Prostate gland (tissue), 2 donors: ENCODE results near the gene CTSK. TPM values are rescaled to one million over a fixed set of nuclear protein-coding genes. Genes with fewer than 3 reads are reported as not detected.

Experiments used
- DNase-seq: peaks from one replicate; pipeline ENCODE4 v3.0.0-alpha.2; 2019; ENCODE audit warnings: low spot score
- H3K27ac ChIP-seq, 2 donors: fragments of 200-600 bp; sonication (generic); 2 replicates each; pipeline ENCODE4 v1.5.1; 2017 to 2019
- H3K27me3 ChIP-seq: fragments of 200-600 bp; sonication (generic); replicated peaks from 2 replicates; pipeline ENCODE4 v1.5.1; 2019; ENCODE audit not compliant: insufficient read depth
- H3K36me3 ChIP-seq, 2 donors: fragments of 200-600 bp; sonication (generic); 1 replicate in 1 of 2; 2 replicates in 1 of 2; pipeline versions ENCODE4 v1.5.1 to v1.8.1; 2017 to 2019
- H3K4me1 ChIP-seq: fragments of 200-600 bp; sonication (generic); replicated peaks from 2 replicates; pipeline ENCODE4 v1.5.1; 2019
- H3K4me3 ChIP-seq, 2 donors: fragments of 200-600 bp; sonication (generic); 2 replicates each; pipeline ENCODE4 v1.5.1; 2017 to 2019
- H3K9me3 ChIP-seq: fragments of 200-600 bp; sonication (generic); 2 replicates; pipeline ENCODE4 v1.5.1; 2017
- POLR2A ChIP-seq: fragments of 450-650 bp; IDR thresholded peaks from one replicate; pipeline ENCODE4 v1.6.1; 2016; ENCODE audit warnings: antibody characterized with exemption, mild to moderate bottlenecking
- POLR2AphosphoS5 ChIP-seq: sonication (generic); formaldehyde crosslinking; IDR thresholded peaks from one replicate; pipeline ENCODE4 v1.6.1; 2017; ENCODE audit warnings: antibody characterized with exemption
- WGBS: methylation state at CpG from one replicate; pipeline ENCODE4 v1.1.5; 2018; 5-methylcytosine and 5-hydroxymethylcytosine counted together
- intact Hi-C: fragments of 100-400 bp; cut with DNase I; formaldehyde crosslinking; loops from one replicate; pipeline ENCODE4 v1.14.2; 2022
- total RNA-seq, 2 donors: library from RNA; depleted of rRNA; stranded (reverse); fragments of >200 nt; gene quantifications; one replicate each; pipeline ENCODE4 v1.1.0, GENCODE V29; 2016
- TF ChIP-seq, protein P1 (sequence below), 4 experiments: fragments of 200-600 bp in 2 of 4; fragments of 450-650 bp in 2 of 4; sonication (generic) in 2 of 4; IDR thresholded peaks; 1 replicate in 3 of 4; 2 replicates in 1 of 4; pipeline ENCODE4 v1.5.1; 2016 to 2019; ENCODE audit warnings: antibody characterized with exemption in 4 of 4, mild to moderate bottlenecking in 2 of 4, moderate library complexity in 2 of 4

CTSK gene
- total RNA-seq, 2 donors from 2014 or later: 6.6 to 30.4 TPM

DNA sequence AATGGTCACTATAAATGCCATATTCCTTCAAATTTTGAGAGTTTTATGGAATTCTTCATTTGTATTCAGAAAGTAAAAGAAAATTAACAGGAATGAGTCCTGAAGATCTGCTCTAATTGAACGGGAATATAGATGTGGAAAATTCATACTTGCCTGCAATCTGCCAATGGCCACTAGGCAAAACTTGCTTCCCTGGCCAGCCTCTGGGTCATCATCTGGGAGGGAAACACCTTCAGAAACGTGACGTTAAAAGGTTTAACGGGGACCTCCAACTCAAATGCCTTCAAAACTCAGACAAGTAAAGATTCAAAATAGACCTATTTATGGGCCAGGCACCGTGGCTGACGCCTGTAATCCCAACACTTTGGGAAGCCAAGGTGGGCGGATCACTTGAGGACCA lies 21.7 kb upstream of the CTSK start:
- no peak for DNase-seq
- Histone ChIP-seq H3K4me1 (no peaks in the 10 kb centered on the region), H3K9me3 (no peaks in the 10 kb centered on the region), H3K27ac (no peak overlapping the region), H3K4me3 (no peak overlapping the region), H3K27me3 (no peaks in the 10 kb centered on the region), H3K36me3 (peaks cover 0 to 4% of the 10 kb centered on the region in 2 donors)
- WGBS: 79% methylated on average over 7 of the region's 7 CpGs
- TF ChIP-seq POLR2A (no peak), POLR2AphosphoS5 (no peak)
- TF ChIP-seq, protein P1, sequence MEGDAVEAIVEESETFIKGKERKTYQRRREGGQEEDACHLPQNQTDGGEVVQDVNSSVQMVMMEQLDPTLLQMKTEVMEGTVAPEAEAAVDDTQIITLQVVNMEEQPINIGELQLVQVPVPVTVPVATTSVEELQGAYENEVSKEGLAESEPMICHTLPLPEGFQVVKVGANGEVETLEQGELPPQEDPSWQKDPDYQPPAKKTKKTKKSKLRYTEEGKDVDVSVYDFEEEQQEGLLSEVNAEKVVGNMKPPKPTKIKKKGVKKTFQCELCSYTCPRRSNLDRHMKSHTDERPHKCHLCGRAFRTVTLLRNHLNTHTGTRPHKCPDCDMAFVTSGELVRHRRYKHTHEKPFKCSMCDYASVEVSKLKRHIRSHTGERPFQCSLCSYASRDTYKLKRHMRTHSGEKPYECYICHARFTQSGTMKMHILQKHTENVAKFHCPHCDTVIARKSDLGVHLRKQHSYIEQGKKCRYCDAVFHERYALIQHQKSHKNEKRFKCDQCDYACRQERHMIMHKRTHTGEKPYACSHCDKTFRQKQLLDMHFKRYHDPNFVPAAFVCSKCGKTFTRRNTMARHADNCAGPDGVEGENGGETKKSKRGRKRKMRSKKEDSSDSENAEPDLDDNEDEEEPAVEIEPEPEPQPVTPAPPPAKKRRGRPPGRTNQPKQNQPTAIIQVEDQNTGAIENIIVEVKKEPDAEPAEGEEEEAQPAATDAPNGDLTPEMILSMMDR (IDR thresholded peaks at IDR 0.05): no peak
- intact Hi-C loops: no loop called here

DNA sequence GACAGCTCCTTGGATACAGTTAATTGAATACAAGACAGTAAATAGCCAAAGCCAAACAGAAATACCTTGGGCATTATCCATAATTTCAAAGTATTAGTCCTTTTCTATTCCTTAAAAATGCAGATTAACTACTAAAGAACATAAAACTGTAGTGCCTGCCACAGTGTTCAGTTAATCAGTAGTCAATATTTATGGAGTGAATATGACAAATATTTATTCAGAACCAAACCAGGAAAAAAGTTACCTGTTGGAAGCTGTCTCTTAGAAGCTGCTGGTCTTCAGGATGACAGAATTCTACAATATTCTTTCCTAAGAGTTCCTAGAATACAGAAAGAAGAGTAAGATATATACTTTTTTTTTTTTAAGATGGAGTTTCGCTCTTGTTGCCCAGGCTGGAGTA lies 18.2 kb upstream of the CTSK start:
- H3K27me3 ChIP-seq: no peaks in the 10 kb centered on the region
- no peaks in the 10 kb centered on the region for H3K4me1 ChIP-seq
- 96% methylated on average over 1 of the region's 1 CpG for WGBS
- TF ChIP-seq POLR2AphosphoS5: no peak
- TF ChIP-seq, protein P1 (IDR thresholded peaks at IDR 0.05): no peak
- TF ChIP-seq POLR2A: no peak
- no peaks in the 10 kb centered on the region for H3K9me3 ChIP-seq
- H3K4me3 ChIP-seq: no peak overlapping the region
- no peak overlapping the region for H3K27ac ChIP-seq
- peaks cover 4 to 9% of the 10 kb centered on the region in 2 donors for H3K36me3 ChIP-seq
- DNase-seq: no peak
- intact Hi-C loops: no loop called here

DNA sequence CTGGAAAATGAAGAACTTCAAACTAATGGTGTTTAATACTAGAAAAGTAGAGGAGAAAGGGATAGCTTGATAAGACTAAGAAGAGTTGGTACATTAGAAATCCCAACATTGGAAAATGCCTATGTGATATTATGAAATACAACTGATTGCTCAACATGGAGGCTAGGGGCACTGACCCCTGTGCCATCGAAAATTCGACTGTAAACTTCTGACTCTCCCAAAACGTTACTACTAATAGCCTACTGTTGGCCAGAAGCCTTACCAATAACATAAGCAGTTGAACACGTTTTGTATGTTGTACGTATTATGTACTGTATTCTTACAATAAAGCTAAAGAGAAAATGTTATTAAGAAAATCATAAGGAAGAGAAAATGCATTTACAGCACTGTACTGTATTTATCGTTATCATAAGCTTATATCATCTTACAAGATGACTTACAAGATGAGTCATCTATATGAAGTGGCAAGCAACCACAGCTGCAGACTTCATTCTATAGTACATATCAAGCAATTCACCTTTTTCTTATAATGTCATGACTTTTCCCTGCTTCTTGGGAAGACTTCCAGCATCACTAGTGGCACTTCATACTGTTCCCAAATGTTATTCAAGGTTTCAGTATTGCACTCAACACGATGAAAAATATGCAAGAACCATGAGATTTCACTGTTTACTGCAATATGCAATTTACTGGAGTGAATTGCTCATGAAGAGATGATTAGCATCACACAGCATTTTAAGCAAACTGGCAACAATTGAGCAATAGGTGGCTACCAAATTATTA lies 12.9 kb upstream of the CTSK start:
- Histone ChIP-seq H3K27ac (no peak overlapping the region), H3K9me3 (no peaks in the 10 kb centered on the region), H3K4me3 (no peak overlapping the region), H3K27me3 (no peaks in the 10 kb centered on the region), H3K36me3 (peaks cover 0 to 9% of the 10 kb centered on the region in 2 donors), H3K4me1 (no peaks in the 10 kb centered on the region)
- intact Hi-C loops: no loop called here
- 83% methylated on average over 7 of the region's 7 CpGs for WGBS
- TF ChIP-seq, protein P1 (IDR thresholded peaks at IDR 0.05): no peak
- no peak for TF ChIP-seq POLR2AphosphoS5
- TF ChIP-seq POLR2A: no peak
- DNase-seq: no peak

DNA sequence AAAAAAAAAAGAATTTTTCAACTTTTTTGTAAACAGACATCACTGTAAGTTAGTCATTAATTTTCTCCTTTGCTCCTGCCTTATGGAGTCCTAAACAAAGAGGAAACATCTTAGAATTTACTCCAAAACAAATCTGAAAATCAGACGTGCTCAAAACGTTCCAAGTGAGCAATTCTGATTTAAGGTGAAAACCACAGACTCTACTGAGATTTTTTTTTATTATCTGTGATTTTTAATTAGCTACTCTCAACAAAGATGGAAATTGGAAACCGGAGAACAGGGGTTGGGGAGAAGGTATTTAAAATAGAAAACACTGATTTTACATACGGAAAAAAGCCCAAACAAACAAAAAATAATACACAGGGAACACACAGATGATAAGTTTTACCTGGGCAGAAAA lies 7.8 kb upstream of the CTSK start:
- TF ChIP-seq POLR2A: no peak
- TF ChIP-seq POLR2AphosphoS5: no peak
- TF ChIP-seq, protein P1 (IDR thresholded peaks at IDR 0.05): no peak
- intact Hi-C loops: loop anchor here (10.0 kb wide), 1 partner anchor 351 kb away; no protein-coding TSS in a partner anchor
- H3K36me3 ChIP-seq: peaks cover 7% of the 10 kb centered on the region in 2 donors
- no peak overlapping the region for H3K4me3 ChIP-seq
- H3K27ac ChIP-seq: no peak overlapping the region
- no peaks in the 10 kb centered on the region for H3K9me3 ChIP-seq
- WGBS: 91% methylated on average over 4 of the region's 4 CpGs
- no peak for DNase-seq
- H3K4me1 ChIP-seq: peaks cover 4% of the 10 kb centered on the region
- no peaks in the 10 kb centered on the region for H3K27me3 ChIP-seq
